ENCODE data around the gene CDC20.
"Not testable (repeated sequence)": the region's sequence is repeated elsewhere in the genome, so short reads cannot be mapped to it uniquely, and the experiment has no call there.

CDC20 gene

DNA sequence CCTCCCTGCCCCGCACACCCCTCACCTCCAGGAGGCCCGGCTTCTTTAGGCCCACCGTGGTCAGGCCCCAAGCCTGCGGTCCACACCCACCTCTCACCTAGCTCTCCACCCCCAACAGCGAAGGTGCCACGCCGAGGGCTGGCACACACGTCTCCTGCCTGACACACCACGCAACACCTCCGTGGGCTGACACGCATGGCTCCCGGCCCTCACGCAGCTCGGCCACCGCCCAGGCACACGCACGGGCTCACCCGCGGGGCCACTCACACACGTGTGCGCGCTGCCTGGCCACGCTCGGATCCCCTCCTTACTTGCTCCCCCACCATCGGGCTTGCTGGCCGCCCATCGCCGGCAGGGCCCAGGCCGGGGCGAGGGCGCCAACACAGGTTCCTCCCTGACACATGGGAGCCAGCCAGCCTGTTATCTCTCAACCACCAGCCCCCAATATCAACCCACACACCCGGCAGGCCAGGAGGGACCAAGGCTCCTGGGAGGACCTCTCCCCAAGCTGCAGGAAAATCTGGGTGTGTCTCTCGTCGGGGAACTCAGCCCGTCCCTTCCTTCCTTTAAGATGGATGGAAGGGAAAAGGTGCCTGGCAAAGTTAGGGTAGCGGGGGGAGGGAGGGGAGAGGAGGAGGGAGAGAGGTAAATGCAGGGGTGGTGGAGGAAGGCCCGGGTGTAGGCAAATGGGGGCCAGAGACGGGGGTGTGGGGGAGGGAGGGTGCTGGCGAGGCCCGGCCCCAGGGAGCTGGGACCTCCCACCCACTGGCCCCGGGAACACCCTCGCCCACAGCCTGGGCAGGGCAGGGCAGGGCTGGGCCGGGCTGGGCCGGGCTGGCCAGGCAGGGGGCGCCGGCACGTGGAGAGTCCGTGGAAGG is 8.5 kb downstream of the CDC20 start:
- peaks cover 3% of the 10 kb centered on the region for H3K4me1 ChIP-seq
- H3K27ac ChIP-seq: peak overlapping the region; percentile 72
- H3K9me3 ChIP-seq (ENCODE audit: control insufficient read depth, low read length): no peaks in the 10 kb centered on the region

DNA sequence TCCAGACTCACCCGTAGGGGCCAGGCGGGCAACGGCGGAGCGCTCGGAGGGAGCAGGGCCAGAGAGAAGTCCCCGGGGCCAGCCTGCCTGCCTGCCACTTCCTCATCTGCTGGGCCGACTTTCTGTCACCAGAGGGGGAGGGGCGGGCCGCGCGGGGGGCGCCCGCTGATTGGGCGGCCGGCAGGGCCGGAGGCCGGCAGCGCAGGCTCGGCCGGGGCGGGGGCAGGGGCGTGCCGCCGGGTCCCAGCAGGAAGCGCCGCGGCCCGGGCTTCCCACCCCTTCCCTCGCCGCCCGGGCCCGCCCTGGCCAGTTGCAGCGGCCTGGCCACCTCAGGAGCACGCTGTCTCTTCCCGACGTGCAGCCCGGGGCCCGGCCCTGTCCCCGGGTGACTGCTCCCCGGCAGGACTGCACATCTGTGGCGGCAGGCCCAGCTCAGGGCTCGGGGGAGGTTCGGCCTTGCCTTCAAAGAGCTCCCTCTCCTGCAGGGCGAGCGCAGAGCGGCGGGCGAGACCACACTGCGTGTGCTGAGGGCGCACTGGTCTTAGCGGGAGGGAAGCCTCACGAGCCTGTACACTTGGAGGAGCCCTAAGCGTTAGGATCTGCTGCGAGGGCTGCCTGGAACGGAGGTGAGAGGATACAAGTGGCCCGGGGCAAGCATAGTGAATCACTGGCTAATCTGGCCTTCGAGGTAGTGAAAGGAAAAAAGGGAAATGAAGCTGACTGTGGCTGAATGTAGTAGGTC is 9.3 kb downstream of the CDC20 start, which contains the start of gene ELOVL1:
ELOVL1 (minus strand) TSS at position 108 of the 742 bp plus-strand sequence. CDS start 2,402 bp downstream, outside the sequence.
- Histone ChIP-seq H3K4me2 (ENCODE audit: low read length) (peak within 1 kb of the TSS; percentile 95), H3K27me3 (ENCODE audit: control insufficient read depth, insufficient read depth, low read length) (no peaks in the 10 kb centered on the region), H3K4me3 (ENCODE audit: low read depth, low read length) (peak within 1 kb of the TSS; percentile 65), H3K4me1 (peaks cover 3% of the 10 kb centered on the region), H3K9me3 (ENCODE audit: control insufficient read depth, low read length) (no peaks in the 10 kb centered on the region), H2AFZ (peak within 1 kb of the TSS; percentile 80), H3K9ac (no peak within 1 kb of the TSS), H3K79me2 (no peaks in the 10 kb centered on the region), H3K36me3 (ENCODE audit: control insufficient read depth, insufficient read depth, low read length) (no peaks in the 10 kb centered on the region), H3K27ac (peak within 1 kb of the TSS; percentile 72)
- TF ChIP-seq, protein P1, sequence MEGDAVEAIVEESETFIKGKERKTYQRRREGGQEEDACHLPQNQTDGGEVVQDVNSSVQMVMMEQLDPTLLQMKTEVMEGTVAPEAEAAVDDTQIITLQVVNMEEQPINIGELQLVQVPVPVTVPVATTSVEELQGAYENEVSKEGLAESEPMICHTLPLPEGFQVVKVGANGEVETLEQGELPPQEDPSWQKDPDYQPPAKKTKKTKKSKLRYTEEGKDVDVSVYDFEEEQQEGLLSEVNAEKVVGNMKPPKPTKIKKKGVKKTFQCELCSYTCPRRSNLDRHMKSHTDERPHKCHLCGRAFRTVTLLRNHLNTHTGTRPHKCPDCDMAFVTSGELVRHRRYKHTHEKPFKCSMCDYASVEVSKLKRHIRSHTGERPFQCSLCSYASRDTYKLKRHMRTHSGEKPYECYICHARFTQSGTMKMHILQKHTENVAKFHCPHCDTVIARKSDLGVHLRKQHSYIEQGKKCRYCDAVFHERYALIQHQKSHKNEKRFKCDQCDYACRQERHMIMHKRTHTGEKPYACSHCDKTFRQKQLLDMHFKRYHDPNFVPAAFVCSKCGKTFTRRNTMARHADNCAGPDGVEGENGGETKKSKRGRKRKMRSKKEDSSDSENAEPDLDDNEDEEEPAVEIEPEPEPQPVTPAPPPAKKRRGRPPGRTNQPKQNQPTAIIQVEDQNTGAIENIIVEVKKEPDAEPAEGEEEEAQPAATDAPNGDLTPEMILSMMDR (IDR thresholded peaks at IDR 0.05): no peak

More for the DNA sequence above, 8.5 kb downstream of the CDC20 start:
- Histone ChIP-seq H3K9ac (no peak overlapping the region), H2AFZ (peak overlapping the region; percentile 75), H3K4me3 (ENCODE audit: low read depth, low read length) (peak overlapping the region; percentile 65), H3K27me3 (ENCODE audit: control insufficient read depth, insufficient read depth, low read length) (no peaks in the 10 kb centered on the region), H3K4me2 (ENCODE audit: low read length) (peak overlapping the region; percentile 86), H3K36me3 (ENCODE audit: control insufficient read depth, insufficient read depth, low read length) (no peaks in the 10 kb centered on the region), H3K79me2 (no peaks in the 10 kb centered on the region)
- TF ChIP-seq, protein P1 (IDR thresholded peaks at IDR 0.05): no peak

DNA sequence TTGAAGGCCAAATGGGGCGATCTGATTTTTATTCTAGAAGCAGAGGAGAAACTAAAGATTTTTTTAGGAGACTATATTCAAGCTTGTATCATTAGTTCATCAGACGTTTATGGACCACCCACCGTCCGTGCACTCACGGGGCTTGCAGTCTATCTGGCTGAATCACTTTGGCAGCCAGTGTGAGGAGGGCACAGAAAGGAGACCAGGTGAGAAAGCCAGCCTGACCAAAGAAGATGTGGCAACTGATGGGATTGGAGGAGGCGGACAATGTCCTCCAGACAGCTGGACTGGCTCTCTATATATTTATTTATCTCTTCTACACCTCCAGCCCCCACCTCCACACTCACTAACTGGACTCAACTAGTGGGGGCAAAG is 9.9 kb downstream of the CDC20 start:
- Histone ChIP-seq H3K4me2 (ENCODE audit: low read length) (peak overlapping the region; percentile 95), H3K27me3 (ENCODE audit: control insufficient read depth, insufficient read depth, low read length) (no peaks in the 10 kb centered on the region), H3K36me3 (ENCODE audit: control insufficient read depth, insufficient read depth, low read length) (no peaks in the 10 kb centered on the region), H2AFZ (peak overlapping the region; percentile 80), H3K27ac (peak overlapping the region; percentile 72), H3K4me3 (ENCODE audit: low read depth, low read length) (peak overlapping the region; percentile 44), H3K9ac (no peak overlapping the region), H3K9me3 (ENCODE audit: control insufficient read depth, low read length) (no peaks in the 10 kb centered on the region), H3K4me1 (peaks cover 3% of the 10 kb centered on the region), H3K79me2 (no peaks in the 10 kb centered on the region)
- TF ChIP-seq, protein P1 (IDR thresholded peaks at IDR 0.05): no peak

DNA sequence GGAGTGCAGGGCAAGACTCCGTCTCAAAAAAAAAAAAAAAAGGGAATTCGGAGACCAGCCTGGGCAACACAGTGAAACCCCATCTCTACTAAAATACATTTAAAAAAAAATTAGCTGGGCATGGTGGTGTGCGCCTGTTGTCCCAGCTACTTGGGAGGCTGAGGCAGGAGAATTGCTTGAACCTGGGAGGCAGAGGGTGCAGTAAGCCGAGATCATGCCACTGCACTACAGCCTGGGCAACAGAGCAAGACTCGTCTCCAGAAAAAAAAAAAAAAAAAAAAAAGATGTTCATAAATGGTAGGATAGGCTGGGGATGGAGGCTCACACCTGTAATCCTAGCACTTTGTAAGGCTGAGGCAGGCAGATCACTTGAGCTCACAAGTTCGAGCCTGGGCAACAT is 11.0 kb downstream of the CDC20 start:
- not testable (repeated sequence) for H3K27me3 ChIP-seq (ENCODE audit: control insufficient read depth, insufficient read depth, low read length); H3K4me2 ChIP-seq (ENCODE audit: low read length); H3K4me3 ChIP-seq (ENCODE audit: low read depth, low read length); H3K4me1 ChIP-seq; H3K27ac ChIP-seq; H2AFZ ChIP-seq; H3K79me2 ChIP-seq; H3K36me3 ChIP-seq (ENCODE audit: control insufficient read depth, insufficient read depth, low read length); H3K9ac ChIP-seq; H3K9me3 ChIP-seq (ENCODE audit: control insufficient read depth, low read length)

GRCh38 chr1:43370564-43370963 is 11.8 kb downstream of the CDC20 start:
- Histone ChIP-seq H3K36me3 (ENCODE audit: control insufficient read depth, insufficient read depth, low read length) (no peaks in the 10 kb centered on the region), H3K4me3 (ENCODE audit: low read depth, low read length) (no peak overlapping the region), H3K4me2 (ENCODE audit: low read length) (no peak overlapping the region), H3K27me3 (ENCODE audit: control insufficient read depth, insufficient read depth, low read length) (no peaks in the 10 kb centered on the region), H3K9ac (no peak overlapping the region), H3K9me3 (ENCODE audit: control insufficient read depth, low read length) (no peaks in the 10 kb centered on the region), H3K4me1 (peaks cover 3% of the 10 kb centered on the region), H2AFZ (no peak overlapping the region), H3K79me2 (no peaks in the 10 kb centered on the region), H3K27ac (no peak overlapping the region)
- TF ChIP-seq, protein P1 (IDR thresholded peaks at IDR 0.05): no peak
